Stimulated activated CD8-positive, alpha-beta memory T cell treated with anti-CD3 and anti-CD28 coated beads, Interleukin-4, amount 100 ng/mL, for 24 hours (primary cell): Measurements from ENCODE around the gene RAB11FIP5.
A peak's percentile ranks its signal among the peaks of the same experiment; 100 is the strongest.
"Not testable (repeated sequence)": the region's sequence is repeated elsewhere in the genome, so short reads cannot be mapped to it uniquely, and the experiment has no call there.

Source experiments
- DNase-seq: peaks from one replicate; pipeline ENCODE4 v3.0.0-alpha.2; 2020; ENCODE audit warnings: low read depth

The RAB11FIP5 gene

GRCh38 chr2:73110168-73111072 is 2.3 kb downstream of the RAB11FIP5 start:
- no peak for DNase-seq

GRCh38 chr2:73109431-73110167 is 3.1 kb downstream of the RAB11FIP5 start:
- DNase-seq: no peak

- DNase-seq: no peak
Measured at GRCh38 chr2:73107211-73107926, 5.4 kb downstream of the RAB11FIP5 start.

GRCh38 chr2:73106791-73107190 is 6.0 kb downstream of the RAB11FIP5 start:
- DNase-seq: no peak

- no peak for DNase-seq
Measured at GRCh38 chr2:73105511-73105971, 7.2 kb downstream of the RAB11FIP5 start.

- DNase-seq: no peak
Measured at GRCh38 chr2:73104933-73105332, 7.8 kb downstream of the RAB11FIP5 start.

- no peak for DNase-seq
Measured at GRCh38 chr2:73103018-73103542, 9.7 kb downstream of the RAB11FIP5 start.

GRCh38 chr2:73101626-73102256 is 11.0 kb downstream of the RAB11FIP5 start:
- no peak for DNase-seq

- DNase-seq: no peak
Measured at GRCh38 chr2:73100956-73101355, 11.8 kb downstream of the RAB11FIP5 start.

GRCh38 chr2:73099486-73099885 is 13.3 kb downstream of the RAB11FIP5 start:
- DNase-seq: no peak

- no peak for DNase-seq
Measured at GRCh38 chr2:73095910-73096309, 16.8 kb downstream of the RAB11FIP5 start.

GRCh38 chr2:73093601-73094218 is 19.0 kb downstream of the RAB11FIP5 start:
- DNase-seq: not testable (repeated sequence)

- no peak for DNase-seq
Measured at GRCh38 chr2:73092146-73092783, 20.5 kb downstream of the RAB11FIP5 start.

GRCh38 chr2:73091696-73092095 is 21.1 kb downstream of the RAB11FIP5 start:
- DNase-seq: no peak

GRCh38 chr2:73091164-73091563 is 21.6 kb downstream of the RAB11FIP5 start:
- no peak for DNase-seq

- DNase-seq: no peak
Measured at GRCh38 chr2:73089270-73090030, 23.3 kb downstream of the RAB11FIP5 start.

- DNase-seq: no peak
Measured at GRCh38 chr2:73088703-73089102, 24.0 kb downstream of the RAB11FIP5 start.

GRCh38 chr2:73088211-73088610 is 24.5 kb downstream of the RAB11FIP5 start:
- no peak for DNase-seq

- no peak for DNase-seq
Measured at GRCh38 chr2:73087311-73087710, 25.4 kb downstream of the RAB11FIP5 start.

GRCh38 chr2:73085691-73086090 is 27.1 kb downstream of the RAB11FIP5 start:
- peak; percentile 78 for DNase-seq
